ENCODE results near the gene ARID1B. TPM values are rescaled to one million over a fixed set of nuclear protein-coding genes. Genes with fewer than 3 reads are reported as not detected.

The ARID1B gene
- total and polyA plus RNA-seq, 9 of the 15 experiments (the other 6 are each of a cell fraction or from before 2014, with no cell fraction given) = 12.5 to 50.5 (median 25.8) TPM

GRCh38 chr6:157117431-157118095, 340.4 kb downstream of the ARID1B start:
- ATAC-seq = no peak
- DNase-seq (ENCODE audit: extremely low read depth in 1 of 4, low spot score in 3 of 4) = no peak
- Histone ChIP-seq H3K36me3 (ENCODE audit: control insufficient read depth, insufficient read depth, low read length) (no peaks in the 10 kb centered on the region), H2AFZ (ENCODE audit: low read depth, low read length) (no peak overlapping the region), H3K4me3 (no peak overlapping the region), H3K79me2 (ENCODE audit: control insufficient read depth, insufficient read depth, low read length) (no peaks in the 10 kb centered on the region), H4K20me1 (replicated peaks; ENCODE audit: control insufficient read depth, insufficient read depth, low read length) (no peaks in the 10 kb centered on the region), H3K27ac (ENCODE audit: extremely low read depth, low read depth, low read length) (no peak overlapping the region), H3K27me3 (ENCODE audit: control insufficient read depth in 2 of 2, insufficient read depth in 2 of 2, low read length in 2 of 2) (no peaks in the 10 kb centered on the region), H3K4me2 (ENCODE audit: insufficient read depth, low read length) (no peak overlapping the region), H3K9ac (ENCODE audit: insufficient read depth in 1 of 2, low read depth in 2 of 2, low read length in 2 of 2) (no peak overlapping the region), H3K4me1 (replicated peaks in 1 of 2; ENCODE audit: control insufficient read depth in 2 of 2, insufficient read depth in 2 of 2, low read length in 2 of 2) (no peaks in the 10 kb centered on the region), H3K9me3 (replicated peaks; ENCODE audit: control insufficient read depth, insufficient read depth, low read depth, low read length) (no peaks in the 10 kb centered on the region), H3K9me1 (ENCODE audit: control insufficient read depth, insufficient read depth, low read length) (no peaks in the 10 kb centered on the region)
- in situ Hi-C loops (cut with MboI) = no loop called here
- no peak for FAIRE-seq
- 78% methylated on average over 6 of the region's 6 CpGs for WGBS (ENCODE audit: insufficient coverage, low coverage, missing lambda C conversion rate)
- ChIA-PET CTCF (ENCODE audit: low intra/inter-chr PET ratio) (no interaction called here), POLR2A (interaction anchor here (1.0 to 1.1 kb wide), 2 partner anchors 13 to 38 kb away, joined by 3 read pairs; no protein-coding TSS in a partner anchor)
- BruUV-seq (replicated peaks) = no TSS peak
- intact Hi-C loops (cut with micrococcal nuclease) = no loop called here
- TF ChIP-seq, protein P1, sequence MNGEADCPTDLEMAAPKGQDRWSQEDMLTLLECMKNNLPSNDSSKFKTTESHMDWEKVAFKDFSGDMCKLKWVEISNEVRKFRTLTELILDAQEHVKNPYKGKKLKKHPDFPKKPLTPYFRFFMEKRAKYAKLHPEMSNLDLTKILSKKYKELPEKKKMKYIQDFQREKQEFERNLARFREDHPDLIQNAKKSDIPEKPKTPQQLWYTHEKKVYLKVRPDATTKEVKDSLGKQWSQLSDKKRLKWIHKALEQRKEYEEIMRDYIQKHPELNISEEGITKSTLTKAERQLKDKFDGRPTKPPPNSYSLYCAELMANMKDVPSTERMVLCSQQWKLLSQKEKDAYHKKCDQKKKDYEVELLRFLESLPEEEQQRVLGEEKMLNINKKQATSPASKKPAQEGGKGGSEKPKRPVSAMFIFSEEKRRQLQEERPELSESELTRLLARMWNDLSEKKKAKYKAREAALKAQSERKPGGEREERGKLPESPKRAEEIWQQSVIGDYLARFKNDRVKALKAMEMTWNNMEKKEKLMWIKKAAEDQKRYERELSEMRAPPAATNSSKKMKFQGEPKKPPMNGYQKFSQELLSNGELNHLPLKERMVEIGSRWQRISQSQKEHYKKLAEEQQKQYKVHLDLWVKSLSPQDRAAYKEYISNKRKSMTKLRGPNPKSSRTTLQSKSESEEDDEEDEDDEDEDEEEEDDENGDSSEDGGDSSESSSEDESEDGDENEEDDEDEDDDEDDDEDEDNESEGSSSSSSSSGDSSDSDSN (IDR thresholded peaks at IDR 0.05; ENCODE audit: borderline replicate concordance in 1 of 2, low read depth in 2 of 2, low read length in 2 of 2) = no peak
- TF ChIP-seq TGIF2 (CRISPR knock-in tag; IDR thresholded peaks at IDR 0.05) (no peak), GABPB2 (CRISPR knock-in tag; conservative IDR thresholded peaks at IDR 0.05) (no peak), NFIC (IDR thresholded peaks at IDR 0.05) (no peak), FIP1L1 (IDR thresholded peaks at IDR 0.05; ENCODE audit: low read depth, low read length, poor library complexity, severe bottlenecking) (no peak), SAFB (IDR thresholded peaks at IDR 0.05; ENCODE audit: borderline replicate concordance, low read depth, low read length) (no peak), PHF20 (IDR thresholded peaks at IDR 0.05; ENCODE audit: partially characterized antibody) (no peak), ZNF232 (CRISPR knock-in tag; IDR thresholded peaks at IDR 0.05) (no peak), ETS1 (conservative IDR thresholded peaks at IDR 0.05; ENCODE audit: control insufficient read depth, low read depth, low read length) (no peak), LARP7 (IDR thresholded peaks at IDR 0.05) (no peak), GTF2A2 (tag; IDR thresholded peaks at IDR 0.05) (no peak), ZFP1 (CRISPR knock-in tag; IDR thresholded peaks at IDR 0.05) (no peak), CREB5 (CRISPR knock-in tag; IDR thresholded peaks at IDR 0.05) (no peak), LCOR (CRISPR knock-in tag; IDR thresholded peaks at IDR 0.05) (no peak), TRIM28 (IDR thresholded peaks at IDR 0.05) (no peak)
- TF ChIP-seq, protein P2, sequence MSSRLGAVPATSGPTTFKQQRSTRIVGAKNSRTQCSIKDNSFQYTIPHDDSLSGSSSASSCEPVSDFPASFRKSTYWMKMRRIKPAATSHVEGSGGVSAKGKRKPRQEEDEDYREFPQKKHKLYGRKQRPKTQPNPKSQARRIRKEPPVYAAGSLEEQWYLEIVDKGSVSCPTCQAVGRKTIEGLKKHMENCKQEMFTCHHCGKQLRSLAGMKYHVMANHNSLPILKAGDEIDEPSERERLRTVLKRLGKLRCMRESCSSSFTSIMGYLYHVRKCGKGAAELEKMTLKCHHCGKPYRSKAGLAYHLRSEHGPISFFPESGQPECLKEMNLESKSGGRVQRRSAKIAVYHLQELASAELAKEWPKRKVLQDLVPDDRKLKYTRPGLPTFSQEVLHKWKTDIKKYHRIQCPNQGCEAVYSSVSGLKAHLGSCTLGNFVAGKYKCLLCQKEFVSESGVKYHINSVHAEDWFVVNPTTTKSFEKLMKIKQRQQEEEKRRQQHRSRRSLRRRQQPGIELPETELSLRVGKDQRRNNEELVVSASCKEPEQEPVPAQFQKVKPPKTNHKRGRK (tag; IDR thresholded peaks at IDR 0.05) = no peak
